ENCODE results near the gene GRM7.

The GRM7 gene

DNA sequence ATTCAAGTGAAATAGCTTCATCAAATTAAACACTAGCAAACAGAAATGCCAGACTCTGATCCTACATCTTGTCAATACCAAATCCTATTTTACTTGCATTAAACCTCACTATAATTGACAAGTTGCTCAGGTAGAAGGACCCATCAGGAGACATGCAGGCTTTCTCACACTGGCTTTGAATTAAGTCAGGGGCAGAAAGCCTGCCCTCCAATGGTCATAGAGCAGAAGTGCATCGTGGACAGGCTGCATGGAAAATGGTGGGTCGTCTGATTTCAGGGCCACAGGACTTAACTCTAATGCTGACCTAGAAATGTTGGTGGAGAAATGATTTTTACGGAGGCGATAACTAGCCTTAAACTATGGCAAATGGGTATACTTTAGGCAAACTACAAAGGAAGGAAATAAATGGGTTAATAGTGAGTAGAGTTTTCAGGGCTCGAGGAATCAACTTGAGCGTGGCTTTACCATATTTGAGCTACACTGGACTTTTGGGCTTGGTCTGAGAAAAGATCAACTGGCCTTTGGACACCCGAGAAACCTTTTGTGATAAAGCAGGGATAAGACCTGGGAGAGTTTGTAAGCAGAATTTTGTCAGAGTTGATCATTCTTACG lies 283.9 kb downstream of the GRM7 start:
- no peak for DNase-seq (ENCODE audit: low read depth in 1 of 2, low spot score in 1 of 2)

GRCh38 chr3:7146529-7146928 lies 285.6 kb downstream of the GRM7 start:
- no peak for DNase-seq (ENCODE audit: low read depth in 1 of 2, low spot score in 1 of 2)

DNA sequence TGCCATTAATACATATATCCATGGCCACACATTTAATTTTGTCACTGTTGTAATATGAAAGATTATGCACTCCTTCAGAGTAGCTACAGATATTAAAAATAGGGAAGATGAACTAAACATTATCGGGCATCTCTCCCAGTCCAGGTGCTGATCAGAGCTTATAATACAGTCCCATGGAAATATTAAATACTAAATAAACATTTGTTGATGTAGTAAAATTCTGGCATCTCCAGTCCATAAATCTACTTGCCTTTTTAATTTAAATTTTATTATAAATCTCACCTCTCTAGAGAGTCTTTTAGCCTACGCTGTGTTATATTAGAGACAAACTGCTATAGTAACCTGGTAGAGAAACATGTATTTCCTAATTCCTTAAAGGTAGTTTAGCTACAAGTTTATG lies 297.6 kb downstream of the GRM7 start:
- no peak for DNase-seq (ENCODE audit: low read depth in 1 of 2, low spot score in 1 of 2)

- no peak for DNase-seq (ENCODE audit: low read depth in 1 of 2, low spot score in 1 of 2)
These were observed 299.8 kb downstream of the GRM7 start for GRCh38 chr3:7160689-7161088.

GRCh38 chr3:7166460-7166859 lies 305.5 kb downstream of the GRM7 start:
- no peak for DNase-seq (ENCODE audit: low read depth in 1 of 2, low spot score in 1 of 2)

DNA sequence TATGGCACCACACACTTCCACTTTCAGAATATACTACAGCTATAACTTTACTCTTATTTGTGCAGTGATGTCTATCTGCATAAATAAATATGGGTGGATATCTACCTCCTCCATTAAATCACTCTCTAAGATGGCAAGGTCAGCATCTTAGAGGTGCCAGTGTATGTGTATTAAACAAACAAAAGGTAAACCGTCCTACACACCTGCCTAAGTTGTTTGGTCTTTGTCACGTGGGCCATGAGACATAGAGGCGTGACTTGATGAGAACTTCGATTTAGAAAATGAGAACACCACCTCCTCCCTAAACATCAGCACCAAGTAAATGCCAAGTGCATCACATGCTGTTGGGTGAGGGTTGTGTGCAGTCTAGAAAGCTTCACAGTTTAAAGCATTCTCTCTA lies 310.6 kb downstream of the GRM7 start:
- no peak for DNase-seq (ENCODE audit: low read depth in 1 of 2, low spot score in 1 of 2)

DNA sequence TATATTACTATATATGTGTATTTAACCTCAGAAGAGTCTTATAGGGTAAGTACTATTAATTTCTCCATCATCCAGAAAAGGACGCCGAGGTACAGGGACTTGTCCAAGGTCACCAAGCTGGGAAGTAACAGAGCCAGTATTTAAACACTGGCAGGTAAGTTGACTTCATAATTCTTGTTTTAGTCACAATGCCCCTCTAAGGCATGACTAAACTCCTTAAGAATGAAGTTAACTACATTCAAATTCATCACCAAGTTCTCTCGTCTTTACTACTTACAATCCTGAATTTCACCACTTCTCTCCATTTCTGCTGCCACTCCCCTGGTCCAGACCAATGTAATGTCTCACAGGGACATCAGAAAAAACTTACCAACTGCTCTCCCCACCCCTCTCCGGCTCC lies 312.1 kb downstream of the GRM7 start:
- DNase-seq (ENCODE audit: low read depth in 1 of 2, low spot score in 1 of 2): no peak

DNA sequence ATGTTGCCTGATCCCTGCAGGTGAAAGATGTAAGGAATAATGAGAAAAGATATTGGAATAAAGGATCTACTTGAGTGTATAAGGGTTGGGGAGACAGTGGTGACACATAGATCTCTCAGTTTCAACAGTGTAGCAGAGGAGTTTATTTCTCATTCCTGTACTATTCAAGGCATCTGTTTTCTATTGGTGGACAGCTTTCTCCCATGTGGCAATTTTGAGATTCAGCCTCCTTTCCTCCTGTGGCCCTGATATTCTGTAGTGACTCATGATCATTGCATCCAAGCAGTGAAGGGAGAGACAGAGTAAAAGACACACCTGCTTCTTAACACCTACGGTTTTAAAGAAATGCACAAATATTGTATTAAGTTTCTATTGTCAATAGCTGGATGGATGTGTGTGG lies 327.6 kb downstream of the GRM7 start:
- no peak for DNase-seq (ENCODE audit: low read depth in 1 of 2, low spot score in 1 of 2)

DNA sequence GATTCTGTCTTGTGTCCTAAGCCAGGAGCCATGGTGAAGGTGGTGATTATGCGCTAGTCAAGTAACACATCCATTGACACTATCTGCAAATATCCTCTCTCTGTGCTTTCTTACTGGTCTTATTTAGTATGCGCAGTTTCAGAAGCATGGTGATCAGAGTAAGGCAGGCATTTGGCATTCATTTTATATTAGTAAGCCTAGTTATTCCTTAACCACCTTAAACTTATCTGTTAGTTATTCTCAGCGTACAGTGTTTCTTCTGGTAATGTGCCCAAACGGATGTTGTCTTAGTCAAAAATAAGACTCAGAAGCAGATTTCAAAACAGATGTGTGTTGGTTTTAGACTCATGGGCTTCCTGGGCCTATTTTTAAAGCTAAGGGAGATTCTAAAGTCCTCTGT lies 329.2 kb downstream of the GRM7 start:
- no peak for DNase-seq (ENCODE audit: low read depth in 1 of 2, low spot score in 1 of 2)

DNA sequence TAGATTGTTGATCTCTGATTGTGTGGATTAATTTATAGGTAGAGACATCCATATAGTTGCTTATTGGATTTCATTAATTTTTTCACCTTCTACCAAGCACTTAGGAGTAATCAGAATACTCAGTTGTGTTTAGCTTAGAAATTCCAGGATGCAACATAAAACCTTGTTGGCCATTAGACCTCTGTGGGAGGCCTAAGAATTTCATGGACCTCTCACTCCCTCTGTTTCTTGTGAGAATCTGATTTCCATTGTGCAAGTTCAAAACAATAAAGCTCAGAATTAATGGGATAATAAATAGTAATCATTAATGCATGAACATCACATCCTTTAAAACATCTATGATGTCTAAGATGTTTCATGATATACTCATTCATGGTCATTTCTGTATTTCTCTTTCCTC lies 332.4 kb downstream of the GRM7 start:
- no peak for DNase-seq (ENCODE audit: low read depth in 1 of 2, low spot score in 1 of 2)

DNA sequence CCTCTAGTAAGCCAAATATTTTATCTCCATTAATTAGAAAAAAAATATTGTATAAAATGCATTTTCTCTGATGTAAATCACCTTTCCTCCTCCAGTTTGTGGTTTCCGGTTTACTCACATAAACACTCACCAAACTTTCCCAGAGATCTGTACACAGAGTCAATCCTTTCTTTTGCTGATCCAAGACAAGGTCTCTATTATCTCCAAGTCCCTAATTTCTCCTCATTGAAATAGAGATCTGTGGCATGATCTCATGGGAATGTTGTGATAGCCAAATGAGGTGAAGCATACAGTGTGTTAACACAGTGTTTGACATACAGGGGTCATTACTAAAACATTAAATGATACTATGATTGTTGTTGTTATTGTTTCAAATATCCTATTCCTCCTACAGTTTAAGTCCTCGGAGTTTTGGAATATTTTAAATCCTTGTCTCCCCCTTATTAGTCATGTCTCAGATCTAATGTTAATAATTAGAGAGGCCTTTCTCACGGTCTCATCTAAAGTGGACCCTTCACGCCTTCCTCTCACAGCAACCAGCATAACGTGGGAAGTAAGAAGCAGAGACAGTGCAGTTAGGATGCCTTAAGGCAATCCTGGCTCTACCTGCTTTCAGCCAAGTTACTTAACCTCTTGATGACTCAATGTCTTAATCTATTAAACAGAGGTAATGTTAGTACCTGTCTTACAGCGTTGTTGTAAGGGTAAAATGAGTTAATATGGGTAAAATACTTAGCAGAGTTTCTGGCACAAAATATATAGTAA lies 333.3 kb downstream of the GRM7 start:
- no peak for DNase-seq (ENCODE audit: low read depth in 1 of 2, low spot score in 1 of 2)

DNA sequence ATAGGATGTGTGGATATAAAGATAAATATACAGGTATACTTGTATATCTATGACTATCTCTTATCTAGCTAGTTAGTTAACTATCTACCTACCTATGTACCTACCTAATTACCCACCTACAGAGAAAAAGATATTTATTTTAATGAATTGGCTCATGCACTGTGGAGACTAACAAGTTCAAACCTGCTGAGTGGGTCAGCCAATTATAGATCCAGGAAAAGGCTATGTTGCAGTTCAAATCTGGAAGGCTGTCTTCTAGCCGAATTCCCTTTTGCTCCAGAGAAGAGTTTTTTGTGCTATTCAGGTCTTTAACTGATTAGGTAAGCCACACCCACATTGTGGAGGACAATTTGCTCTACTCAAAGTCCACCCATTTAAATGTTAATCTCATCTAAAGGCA lies 335.0 kb downstream of the GRM7 start:
- no peak for DNase-seq (ENCODE audit: low read depth in 1 of 2, low spot score in 1 of 2)

GRCh38 chr3:7201784-7202183 lies 340.9 kb downstream of the GRM7 start:
- DNase-seq (ENCODE audit: low read depth in 1 of 2, low spot score in 1 of 2): no peak

DNA sequence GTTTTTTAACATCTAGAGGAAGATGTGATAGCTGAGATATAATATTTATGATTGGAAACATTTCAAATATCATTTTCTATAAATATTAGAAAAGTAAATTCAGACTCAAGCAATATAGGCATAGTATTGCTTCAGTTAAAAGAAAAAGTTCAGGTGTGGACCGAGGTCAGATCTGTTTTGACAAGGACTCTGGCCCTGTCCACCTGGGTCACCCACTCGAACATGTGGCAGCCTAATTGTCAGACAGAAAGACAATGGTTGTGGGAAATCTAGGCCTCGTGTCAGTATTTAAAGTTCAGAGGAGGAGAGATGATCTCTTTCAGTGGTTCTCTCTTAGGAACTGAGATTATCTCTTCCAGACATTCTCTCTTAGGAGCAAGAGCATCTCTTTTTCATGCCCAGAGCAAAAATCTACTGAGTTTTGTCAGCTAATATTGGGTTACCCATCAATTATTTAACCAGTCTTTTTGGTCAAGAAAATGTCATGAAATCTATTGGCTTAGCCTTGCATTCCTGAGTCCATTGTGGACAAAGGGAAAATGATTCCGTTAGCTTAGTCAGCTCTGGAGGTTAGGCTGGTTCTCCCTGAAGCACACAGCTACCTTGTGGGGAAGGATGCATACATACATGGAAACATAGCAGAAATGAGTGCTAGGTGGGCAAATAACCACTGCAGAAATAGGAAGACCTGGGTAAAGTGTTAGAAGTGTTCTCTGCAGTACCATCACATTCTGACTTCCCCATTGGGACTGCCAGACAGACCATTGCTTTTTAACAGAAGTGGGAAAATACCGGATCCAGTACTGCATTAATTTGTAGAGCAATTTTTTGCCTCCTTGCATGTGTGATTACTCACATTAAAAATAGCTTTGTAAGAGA lies 343.3 kb downstream of the GRM7 start:
- no peak for DNase-seq (ENCODE audit: low read depth in 1 of 2, low spot score in 1 of 2)

GRCh38 chr3:7204848-7205156 lies 343.9 kb downstream of the GRM7 start:
- DNase-seq (ENCODE audit: low read depth in 1 of 2, low spot score in 1 of 2): no peak

DNA sequence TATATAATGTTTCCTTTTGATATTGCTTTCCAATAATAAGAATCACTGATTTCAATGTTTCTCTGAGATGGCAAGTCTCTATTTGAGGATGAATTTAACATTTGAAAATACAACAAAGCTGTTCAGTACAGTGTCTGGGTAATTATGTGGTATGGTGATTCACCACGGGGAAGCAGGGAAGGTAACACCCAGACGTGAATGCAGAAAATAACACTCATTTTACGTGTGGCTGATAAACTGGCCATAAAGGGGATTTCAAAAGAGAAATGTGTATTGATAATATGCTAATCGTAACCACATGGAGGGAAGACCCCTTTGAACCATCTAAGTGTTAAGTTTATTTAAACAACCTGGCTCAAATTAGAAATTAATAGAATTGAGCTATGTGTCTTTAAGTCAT lies 344.6 kb downstream of the GRM7 start:
- DNase-seq (ENCODE audit: low read depth in 1 of 2, low spot score in 1 of 2): no peak

- DNase-seq (ENCODE audit: low read depth in 1 of 2, low spot score in 1 of 2): no peak
These were observed 345.0 kb downstream of the GRM7 start for GRCh38 chr3:7205962-7206361.

DNA sequence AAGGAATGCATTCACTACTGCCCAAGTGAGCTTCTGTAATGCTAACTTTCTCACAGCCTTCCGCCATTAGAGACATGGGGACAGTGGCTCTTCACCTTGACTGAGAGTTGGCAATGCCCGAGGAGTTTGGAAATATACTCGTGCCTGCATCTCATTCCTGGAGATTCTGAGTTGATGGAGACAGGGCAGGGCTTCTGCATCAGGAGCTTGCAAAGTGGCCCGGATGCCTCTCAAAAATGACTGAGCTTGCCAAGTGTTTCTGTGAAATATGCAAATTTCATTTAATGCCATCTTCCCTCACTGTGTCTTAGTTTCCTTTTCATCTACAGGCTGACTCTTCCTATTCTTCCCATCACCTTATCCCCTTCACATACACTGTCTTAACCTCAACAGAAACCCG lies 346.2 kb downstream of the GRM7 start:
- no peak for DNase-seq (ENCODE audit: low read depth in 1 of 2, low spot score in 1 of 2)

GRCh38 chr3:7207928-7208327 lies 347.0 kb downstream of the GRM7 start:
- no peak for DNase-seq (ENCODE audit: low read depth in 1 of 2, low spot score in 1 of 2)

DNA sequence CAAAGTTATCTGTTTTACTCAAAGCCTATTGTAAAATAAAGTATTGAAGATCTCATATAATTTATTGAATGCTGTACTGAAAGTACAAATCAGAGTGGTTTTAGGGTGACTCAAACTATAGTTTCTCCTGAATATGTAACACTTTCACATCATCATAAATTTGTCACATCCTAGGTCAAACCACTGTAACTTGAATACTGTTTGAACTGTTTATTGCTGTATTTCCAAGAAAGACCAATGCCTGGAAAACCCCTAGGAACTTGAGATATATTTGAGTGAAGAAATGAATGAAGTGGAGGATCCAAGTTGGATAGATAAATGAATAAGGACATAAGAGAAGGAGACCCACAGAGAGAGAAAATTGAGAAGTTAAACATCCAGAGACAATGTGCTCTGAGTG lies 348.2 kb downstream of the GRM7 start:
- no peak for DNase-seq (ENCODE audit: low read depth in 1 of 2, low spot score in 1 of 2)

- DNase-seq (ENCODE audit: low read depth in 1 of 2, low spot score in 1 of 2): no peak
These were observed 350.8 kb downstream of the GRM7 start for GRCh38 chr3:7211740-7212139.

GRCh38 chr3:7215706-7216105 lies 354.8 kb downstream of the GRM7 start:
- no peak for DNase-seq (ENCODE audit: low read depth in 1 of 2, low spot score in 1 of 2)

All from activated CD4-positive, alpha-beta T cell treated with anti-CD3 and anti-CD28 coated beads, Interleukin-2, amount 50 U/mL, for 24 hours (primary cell).